ENCODE measurements around the gene LSAMP. TPM values are rescaled to one million over a fixed set of nuclear protein-coding genes. Genes with fewer than 3 reads are reported as not detected.

LSAMP gene
- total and polyA plus RNA-seq, 2 of the 8 experiments (the other 6 are each of a cell fraction or from before 2014, with no cell fraction given), result 1.8 to 5.7 TPM

DNA sequence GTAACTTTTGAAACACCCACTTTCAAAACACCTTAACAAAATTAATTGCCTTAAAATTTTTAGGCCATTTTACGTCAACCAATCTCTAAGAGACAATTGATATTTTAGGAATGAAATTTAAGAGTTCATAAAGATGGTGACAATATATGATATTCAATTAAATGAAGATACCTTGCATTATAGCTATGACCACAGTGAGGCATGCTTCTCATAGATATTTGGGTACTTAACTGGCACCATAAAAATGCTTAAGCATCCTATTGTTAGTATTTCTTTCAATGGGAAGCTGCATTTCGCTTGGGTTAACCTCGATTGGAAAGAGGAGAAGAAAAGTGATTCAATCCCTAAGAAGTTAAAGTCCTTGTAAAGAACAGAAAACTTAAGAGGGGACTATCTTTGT lies 613.0 kb downstream of the LSAMP start:
- H2AK5ac ChIP-seq (ENCODE audit: low read depth, low read length), result no peak overlapping the region
- H4K5ac ChIP-seq (ENCODE audit: insufficient read length, low read depth, low read length), result no peak overlapping the region
- no peak overlapping the region for H2AFZ ChIP-seq (ENCODE audit: low read length)
- FAIRE-seq (no peak), DNase-seq (ENCODE audit: low read depth in 1 of 2, low spot score in 2 of 2) (no peak)
- H3K23ac ChIP-seq (ENCODE audit: insufficient read length), result no peak overlapping the region
- H3K4me1 ChIP-seq (replicated peaks in 1 of 4; ENCODE audit: control insufficient read depth in 3 of 4, insufficient read depth in 4 of 4, low read length in 3 of 4), result peaks cover 0 to 7% (median 3%) of the 10 kb centered on the region in 4 experiments; a peak in 5 of 7 replicates
- no peak overlapping the region for H4K8ac ChIP-seq (ENCODE audit: extremely low read depth, insufficient read depth, low read length)
- POLR2A ChIA-PET (ENCODE audit: partially characterized antibody), result no interaction called here
- no peaks in the 10 kb centered on the region for H4K20me1 ChIP-seq (replicated peaks in 1 of 2; ENCODE audit: control insufficient read depth in 1 of 2, insufficient read depth in 2 of 2, low read length in 2 of 2)
- H3K23me2 ChIP-seq (ENCODE audit: low read depth, low read length), result no peaks in the 10 kb centered on the region
- H3K79me2 ChIP-seq (ENCODE audit: control insufficient read depth in 1 of 2, insufficient read depth in 2 of 2, low read length in 2 of 2), result no peaks in the 10 kb centered on the region
- H2BK120ac ChIP-seq (replicated peaks; ENCODE audit: low read depth, low read length), result no peak overlapping the region
- H3K56ac ChIP-seq (replicated peaks; ENCODE audit: insufficient read length, low read depth, low read length), result no peak overlapping the region
- H3K27me3 ChIP-seq (replicated peaks in 1 of 4; ENCODE audit: control insufficient read depth in 3 of 4, extremely low read depth in 1 of 4, insufficient read depth in 3 of 4, low read length in 3 of 4), result no peaks in the 10 kb centered on the region
- no peak overlapping the region for H3K27ac ChIP-seq (ENCODE audit: low read depth, low read length)
- H3K9ac ChIP-seq (replicated peaks in 1 of 4; ENCODE audit: extremely low read depth in 1 of 4, low read depth in 3 of 4, low read length in 3 of 4), result no peak overlapping the region
- CTCF ChIA-PET (ENCODE audit: partially characterized antibody), result interaction anchor here (0.6 to 2.6 kb wide), 14 partner anchors 10 to 392 kb away, joined by 3 to 14 read pairs (median 3); no protein-coding TSS in a partner anchor
- no peak overlapping the region for H2BK20ac ChIP-seq (ENCODE audit: low read length)
- H3K14ac ChIP-seq (ENCODE audit: insufficient read length), result no peak overlapping the region
- H2BK12ac ChIP-seq (ENCODE audit: low read depth, low read length), result no peak overlapping the region
- H4K91ac ChIP-seq (replicated peaks; ENCODE audit: insufficient read length, low read length), result no peak overlapping the region
- no peak overlapping the region for H3K4ac ChIP-seq (replicated peaks; ENCODE audit: insufficient read length, low read depth, low read length)
- H3K18ac ChIP-seq (ENCODE audit: extremely low read depth, low read length), result no peak overlapping the region
- H2BK5ac ChIP-seq (ENCODE audit: low read depth, low read length), result no peak overlapping the region
- H3K79me1 ChIP-seq (ENCODE audit: low read depth, low read length), result no peaks in the 10 kb centered on the region
- no peak overlapping the region for H3K4me2 ChIP-seq (ENCODE audit: insufficient read depth in 1 of 2, low read depth in 2 of 2, low read length in 2 of 2)
- no peaks in the 10 kb centered on the region for H3K9me3 ChIP-seq (ENCODE audit: insufficient read depth in 2 of 2, low read depth in 1 of 2, low read length in 1 of 2)
- WGBS, 2 experiments (ENCODE audit: extremely low coverage in 1 of 2, insufficient coverage in 1 of 2, insufficient read length in 1 of 2, insufficient replicate concordance in 2 of 2, low coverage in 1 of 2, low lambda C conversion rate in 2 of 2, missing lambda C conversion rate in 1 of 2), result 64% methylated on average over 3 of the region's 3 CpGs; no CpG with 5 or more reads in 1 of the 2 experiments
- H3K36me3 ChIP-seq (ENCODE audit: control insufficient read depth in 2 of 4, insufficient read depth in 4 of 4, low read length in 3 of 4), result no peaks in the 10 kb centered on the region
- no peak overlapping the region for H3K4me3 ChIP-seq (ENCODE audit: extremely low read depth in 1 of 4, insufficient read depth in 2 of 4, low read depth in 3 of 4, low read length in 4 of 4)
- H2BK15ac ChIP-seq (ENCODE audit: low read length), result no peak overlapping the region
- no peak for TF ChIP-seq BCL11A (IDR thresholded peaks at IDR 0.05; ENCODE audit: low read depth in 2 of 2, low read length in 2 of 2)
- no peak for TF ChIP-seq RFX5 (IDR thresholded peaks at IDR 0.05; ENCODE audit: borderline replicate concordance, low read depth, low read length)
- TF ChIP-seq SUZ12 (IDR thresholded peaks at IDR 0.05; ENCODE audit: low read length), result no peak
- peak in 1 of 2 experiments; percentile 35; a peak in 3 of 4 replicates for TF ChIP-seq RAD21 (IDR thresholded peaks at IDR 0.05 in 1 of 2, conservative IDR thresholded peaks at IDR 0.05 in 1 of 2; ENCODE audit: low read depth in 2 of 2, low read length in 2 of 2)
- no peak for TF ChIP-seq CBX8 (IDR thresholded peaks at IDR 0.05; ENCODE audit: borderline replicate concordance, low read depth, low read length)
- TF ChIP-seq RXRA (IDR thresholded peaks at IDR 0.05; ENCODE audit: insufficient read depth, low read depth, low read length), result no peak
- TF ChIP-seq SP2 (IDR thresholded peaks at IDR 0.05; ENCODE audit: low read length), result no peak
- TF ChIP-seq HDAC2 (IDR thresholded peaks at IDR 0.05; ENCODE audit: borderline replicate concordance in 1 of 2, low read depth in 2 of 2, low read length in 2 of 2), result no peak
- TF ChIP-seq JUN (IDR thresholded peaks at IDR 0.05; ENCODE audit: low read depth, low read length), result no peak
- TF ChIP-seq EGR1 (IDR thresholded peaks at IDR 0.05; ENCODE audit: borderline replicate concordance, low read depth, low read length), result no peak
- TF ChIP-seq TCF12 (IDR thresholded peaks at IDR 0.05; ENCODE audit: low read depth, low read length), result no peak
- no peak for TF ChIP-seq POU5F1 (IDR thresholded peaks at IDR 0.05; ENCODE audit: low read depth, low read length)
- TF ChIP-seq RBBP5 (IDR thresholded peaks at IDR 0.05; ENCODE audit: borderline replicate concordance, low read depth, low read length), result no peak
- TF ChIP-seq GABPA (IDR thresholded peaks at IDR 0.05; ENCODE audit: borderline replicate concordance, insufficient read depth, low read length), result no peak
- TF ChIP-seq POLR2A (IDR thresholded peaks at IDR 0.05; ENCODE audit: control extremely low read depth in 1 of 2, low read depth in 2 of 2, low read length in 2 of 2), result no peak

Measured in H1 (cell line).